Breast epithelium (tissue), 4 donors: ENCODE data around the gene CR2. TPM values are rescaled to one million over a fixed set of nuclear protein-coding genes. Genes with fewer than 3 reads are reported as not detected.

Experiments
- DNase-seq, 2 donors: peaks; one replicate each; pipeline ENCODE4 v3.0.0-alpha.2; 2019; ENCODE audit warnings: low spot score in 2 of 2
- H3K27ac ChIP-seq, 2 donors: fragments of 200-600 bp; sonication (generic) in 1 of 2; one replicate each; pipeline ENCODE4 v1.5.1; 2016 to 2019; ENCODE audit warnings: mild to moderate bottlenecking in 1 of 2
- H3K27me3 ChIP-seq, 2 donors: fragments of 200-600 bp; sonication (generic) in 1 of 2; one replicate each; pipeline versions ENCODE4 v1.5.1 to v1.6.0; 2017 to 2019; ENCODE audit warnings: control low read depth in 1 of 2, mild to moderate bottlenecking in 1 of 2
- H3K36me3 ChIP-seq: fragments of 200-600 bp; one replicate; pipeline ENCODE4 v1.5.1; 2019
- H3K4me1 ChIP-seq, 2 donors: fragments of 200-600 bp; sonication (generic); one replicate each; pipeline ENCODE4 v1.5.1; 2016 to 2019; ENCODE audit warnings: control low read depth in 1 of 2
- H3K4me3 ChIP-seq, 3 donors: fragments of 200-600 bp; sonication (generic); 1 replicate in 2 of 3; 2 replicates in 1 of 3; pipeline ENCODE4 v1.5.1; 2016 to 2019; ENCODE audit warnings: mild to moderate bottlenecking in 3 of 3, moderate library complexity in 2 of 3
- H3K9me3 ChIP-seq, 2 donors: fragments of 200-600 bp; sonication (generic) in 1 of 2; one replicate each; pipeline ENCODE4 v1.5.1; 2016 to 2019; ENCODE audit warnings: control low read depth in 1 of 2
- CTCF ChIP-seq, 3 donors: fragments of 450-650 bp; IDR thresholded peaks; one replicate each; pipeline ENCODE4 v1.5.1; 2016 to 2017; ENCODE audit warnings: antibody characterized with exemption in 3 of 3, mild to moderate bottlenecking in 3 of 3, moderate library complexity in 3 of 3
- POLR2A ChIP-seq: fragments of 450-650 bp; IDR thresholded peaks from one replicate; pipeline ENCODE4 v1.6.1; 2016; ENCODE audit warnings: antibody characterized with exemption, mild to moderate bottlenecking, moderate library complexity
- POLR2AphosphoS5 ChIP-seq, 3 donors: sonication (generic); formaldehyde crosslinking; IDR thresholded peaks; one replicate each; pipeline ENCODE4 v1.6.1; 2017; ENCODE audit warnings: antibody characterized with exemption in 3 of 3
- intact Hi-C: fragments of 100-400 bp; cut with DNase I; formaldehyde crosslinking; loops from one replicate; pipeline ENCODE4 v1.15.1; 2023; ENCODE audit warnings: low total_unique reads
- total RNA-seq, 3 donors: library from RNA; depleted of rRNA; stranded (reverse); fragments of >200 nt; gene quantifications; one replicate each; pipeline ENCODE4 v1.1.0, GENCODE V29; 2016

Gene CR2
- total RNA-seq, 3 donors from 2014 or later = under 0.01 to 0.29 TPM; not detected in 1

GRCh38 chr1:207412845-207413244 is 41.3 kb upstream of the CR2 start:
- no peaks in the 10 kb centered on the region for H3K36me3 ChIP-seq
- H3K27ac ChIP-seq = no peak overlapping the region
- H3K9me3 ChIP-seq = no peaks in the 10 kb centered on the region
- DNase-seq = no peak
- H3K4me3 ChIP-seq = no peak overlapping the region
- intact Hi-C loops = loop anchor here (5.0 kb wide), 1 partner anchor 1431 kb away; no protein-coding TSS in a partner anchor
- TF ChIP-seq POLR2A (no peak), POLR2AphosphoS5 (IDR thresholded peaks at IDR 0.05) (no peak), CTCF (IDR thresholded peaks at IDR 0.05) (no peak)
- no peaks in the 10 kb centered on the region for H3K4me1 ChIP-seq
- H3K27me3 ChIP-seq = no peaks in the 10 kb centered on the region

GRCh38 chr1:207414606-207415108 is 39.5 kb upstream of the CR2 start:
- Histone ChIP-seq H3K4me3 (no peak overlapping the region), H3K9me3 (peaks cover under 1 to 7% of the 10 kb centered on the region in 2 donors), H3K36me3 (no peaks in the 10 kb centered on the region), H3K4me1 (no peaks in the 10 kb centered on the region), H3K27me3 (no peaks in the 10 kb centered on the region), H3K27ac (no peak overlapping the region)
- intact Hi-C loops = loop anchor here (5.0 kb wide), 1 partner anchor 1432 kb away; no protein-coding TSS in a partner anchor
- DNase-seq = no peak
- TF ChIP-seq POLR2A = no peak
- no peak for TF ChIP-seq POLR2AphosphoS5 (IDR thresholded peaks at IDR 0.05)
- no peak for TF ChIP-seq CTCF (IDR thresholded peaks at IDR 0.05)

GRCh38 chr1:207417076-207417475 is 37.1 kb upstream of the CR2 start:
- no peaks in the 10 kb centered on the region for H3K36me3 ChIP-seq
- no peak for TF ChIP-seq POLR2A
- TF ChIP-seq CTCF (IDR thresholded peaks at IDR 0.05) = no peak
- no peak for TF ChIP-seq POLR2AphosphoS5 (IDR thresholded peaks at IDR 0.05)
- no peaks in the 10 kb centered on the region for H3K27me3 ChIP-seq
- no peak for DNase-seq
- no peaks in the 10 kb centered on the region for H3K4me1 ChIP-seq
- no peak overlapping the region for H3K4me3 ChIP-seq
- peaks cover 8 to 14% of the 10 kb centered on the region in 2 donors for H3K9me3 ChIP-seq
- intact Hi-C loops = no loop called here
- no peak overlapping the region for H3K27ac ChIP-seq

- intact Hi-C loops = no loop called here
- H3K4me1 ChIP-seq = no peaks in the 10 kb centered on the region
Observed at GRCh38 chr1:207418351-207418750, 35.8 kb upstream of the CR2 start.

GRCh38 chr1:207420109-207420508 is 34.0 kb upstream of the CR2 start:
- intact Hi-C loops = no loop called here
- no peak overlapping the region for H3K4me3 ChIP-seq
- H3K4me1 ChIP-seq = no peaks in the 10 kb centered on the region
- peaks cover 8 to 14% of the 10 kb centered on the region in 2 donors for H3K9me3 ChIP-seq
- H3K27ac ChIP-seq = no peak overlapping the region
- DNase-seq = no peak
- no peaks in the 10 kb centered on the region for H3K36me3 ChIP-seq
- H3K27me3 ChIP-seq = peaks cover 0 to 8% of the 10 kb centered on the region in 2 donors
- TF ChIP-seq POLR2AphosphoS5 (IDR thresholded peaks at IDR 0.05) = no peak

More at GRCh38 chr1:207418351-207418750, 35.8 kb upstream of the CR2 start:
- no peak for TF ChIP-seq POLR2A
- H3K9me3 ChIP-seq = peaks cover 8 to 14% of the 10 kb centered on the region in 2 donors
- no peak for DNase-seq
- no peak overlapping the region for H3K4me3 ChIP-seq
- peaks cover 0 to under 1% of the 10 kb centered on the region in 2 donors for H3K27me3 ChIP-seq
- no peak overlapping the region for H3K27ac ChIP-seq
- no peaks in the 10 kb centered on the region for H3K36me3 ChIP-seq

GRCh38 chr1:207421078-207421477 is 33.0 kb upstream of the CR2 start:
- Histone ChIP-seq H3K4me3 (no peak overlapping the region), H3K9me3 (peaks cover 8 to 14% of the 10 kb centered on the region in 2 donors), H3K27me3 (peaks cover 0 to 9% of the 10 kb centered on the region in 2 donors), H3K4me1 (no peaks in the 10 kb centered on the region), H3K36me3 (no peaks in the 10 kb centered on the region), H3K27ac (no peak overlapping the region)
- TF ChIP-seq CTCF (IDR thresholded peaks at IDR 0.05) (no peak), POLR2AphosphoS5 (IDR thresholded peaks at IDR 0.05) (no peak), POLR2A (no peak)
- no peak for DNase-seq
- intact Hi-C loops = no loop called here
